NCI-H128 (cell line): ENCODE results near the gene ACACA.

ENCODE experiments used
- DNase-seq: peaks from one replicate; lab custom pipeline; 2025; ENCODE audit not compliant: unreplicated experiment; lab: John Stamatoyannopoulos, UW

The ACACA gene

GRCh38 chr17:37294888-37295287 lies 111.7 kb downstream of the ACACA start:
- no peak for DNase-seq

- no peak for DNase-seq
Measured at GRCh38 chr17:37293770-37294169, 112.9 kb downstream of the ACACA start.

GRCh38 chr17:37292429-37293139 lies 114.1 kb downstream of the ACACA start:
- no peak for DNase-seq

- no peak for DNase-seq
Measured at GRCh38 chr17:37291351-37291750, 115.3 kb downstream of the ACACA start.

GRCh38 chr17:37286430-37286829 lies 120.2 kb downstream of the ACACA start:
- no peak for DNase-seq

- no peak for DNase-seq
Measured at GRCh38 chr17:37284191-37284590, 122.4 kb downstream of the ACACA start.

GRCh38 chr17:37283414-37283961 lies 123.1 kb downstream of the ACACA start:
- DNase-seq, result no peak

- DNase-seq, result no peak
Measured at GRCh38 chr17:37280841-37281240, 125.8 kb downstream of the ACACA start.

GRCh38 chr17:37278247-37278894 lies 128.3 kb downstream of the ACACA start:
- DNase-seq, result no peak

GRCh38 chr17:37276475-37276874 lies 130.2 kb downstream of the ACACA start:
- DNase-seq, result no peak

- DNase-seq, result no peak
Measured at GRCh38 chr17:37274461-37274860, 132.2 kb downstream of the ACACA start.

- no peak for DNase-seq
Measured at GRCh38 chr17:37273409-37274051, 133.1 kb downstream of the ACACA start.

- DNase-seq, result no peak
Measured at GRCh38 chr17:37265446-37266173, 141.0 kb downstream of the ACACA start.

- no peak for DNase-seq
Measured at GRCh38 chr17:37261286-37261685, 145.3 kb downstream of the ACACA start.

- DNase-seq, result no peak
Measured at GRCh38 chr17:37259030-37259735, 147.5 kb downstream of the ACACA start.

- DNase-seq, result no peak
Measured at GRCh38 chr17:37256627-37257026, 150.0 kb downstream of the ACACA start.

- no peak for DNase-seq
Measured at GRCh38 chr17:37255432-37255831, 151.2 kb downstream of the ACACA start.

- no peak for DNase-seq
Measured at GRCh38 chr17:37247825-37248224, 158.8 kb downstream of the ACACA start.

GRCh38 chr17:37246085-37246484 lies 160.6 kb downstream of the ACACA start:
- DNase-seq, result no peak

- no peak for DNase-seq
Measured at GRCh38 chr17:37240381-37240780, 166.3 kb downstream of the ACACA start.
